Kidney tubule cell (primary cell): Measurements from ENCODE around the gene TMEM258.

ENCODE experiments used
- DNase-seq: peaks from one replicate; pipeline ENCODE4 v3.0.0-alpha.2; 2018; ENCODE audit warnings: low spot score

TMEM258 gene

GRCh38 chr11:61742391-61742790 is 50.0 kb downstream of the TMEM258 start:
- DNase-seq, result no peak

GRCh38 chr11:61739966-61740365 is 52.4 kb downstream of the TMEM258 start:
- DNase-seq, result no peak

GRCh38 chr11:61739413-61739812 is 53.0 kb downstream of the TMEM258 start:
- DNase-seq, result no peak
